Measurements from ENCODE around the gene KICS2. TPM values are rescaled to one million over a fixed set of nuclear protein-coding genes. Genes with fewer than 3 reads are reported as not detected.
"Not testable (repeated sequence)": the region's sequence is repeated elsewhere in the genome, so short reads cannot be mapped to it uniquely, and the experiment has no call there.

Gene KICS2
- polyA plus RNA-seq, 1 experiment = 3.3 TPM

DNA sequence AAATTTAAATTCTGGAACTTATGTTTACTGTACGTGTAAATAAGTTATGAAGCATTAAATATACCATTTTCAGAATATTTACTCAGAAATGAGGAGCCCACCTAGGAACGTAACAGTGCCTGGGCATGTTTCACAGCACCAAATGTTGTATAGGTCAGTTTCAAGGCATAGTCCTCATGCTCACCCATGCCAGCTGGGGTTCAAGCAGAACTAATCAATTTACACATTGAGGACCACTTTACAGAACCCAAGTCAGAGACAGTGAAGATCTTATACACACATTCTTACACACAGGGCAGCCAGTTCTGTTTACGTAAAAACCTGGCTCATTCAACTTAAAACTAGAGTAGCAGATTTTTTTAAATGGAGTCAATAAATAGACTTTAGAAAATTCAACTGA lies 2.0 kb downstream of the KICS2 start:
- DNase-seq (ENCODE audit: low read depth, low spot score) = no peak
- CTCF ChIA-PET = interaction anchor here (1.0 to 1.3 kb wide), 2 partner anchors 37 to 381 kb away, joined by 3 read pairs; no protein-coding TSS in a partner anchor

DNA sequence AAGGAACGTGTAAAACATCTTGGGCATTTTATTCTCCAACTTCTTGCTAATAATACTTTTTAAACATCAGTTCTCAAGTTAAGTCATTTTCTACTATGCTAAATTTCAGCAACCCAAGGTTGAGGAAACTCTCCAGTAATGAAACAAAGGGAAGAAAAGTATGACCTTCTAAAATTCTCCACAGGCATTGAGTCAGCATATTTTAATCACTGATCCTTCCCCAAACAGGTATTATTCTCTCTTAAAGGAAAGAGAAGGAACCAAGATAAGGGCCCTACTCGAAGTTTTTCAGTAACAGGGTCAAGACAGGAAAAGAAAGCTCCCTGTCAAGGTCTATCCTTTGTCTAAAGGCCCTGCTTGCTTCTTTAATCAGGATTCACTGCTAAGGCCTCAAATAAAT lies 3.0 kb downstream of the KICS2 start:
- CTCF ChIA-PET = interaction anchor here (0.6 to 1.3 kb wide), 3 partner anchors 14 to 369 kb away, joined by 3 to 5 read pairs (median 3); no protein-coding TSS in a partner anchor
- TF ChIP-seq CTCF (IDR thresholded peaks at IDR 0.05; ENCODE audit: low read depth, low read length) = no peak
- Histone ChIP-seq H3K27me3 (ENCODE audit: control insufficient read depth, insufficient read depth, low read length) (no peaks in the 10 kb centered on the region), H3K4me3 (ENCODE audit: low read depth, low read length) (no peak overlapping the region), H3K9me3 (ENCODE audit: control insufficient read depth, insufficient read depth, low read length) (no peaks in the 10 kb centered on the region; the same call in 1 of the 2 replicates), H3K27ac (ENCODE audit: low read depth, low read length) (no peak overlapping the region)
- no peak for DNase-seq (ENCODE audit: low read depth, low spot score)
- POLR2A ChIA-PET = no interaction called here

More for the DNA sequence above, 2.0 kb downstream of the KICS2 start:
- Histone ChIP-seq H3K27me3 (ENCODE audit: control insufficient read depth, insufficient read depth, low read length) (no peaks in the 10 kb centered on the region), H3K4me3 (ENCODE audit: low read depth, low read length) (no peak overlapping the region), H3K9me3 (ENCODE audit: control insufficient read depth, insufficient read depth, low read length) (no peaks in the 10 kb centered on the region; the same call in 1 of the 2 replicates), H3K27ac (ENCODE audit: low read depth, low read length) (no peak overlapping the region)
- POLR2A ChIA-PET = no interaction called here
- TF ChIP-seq CTCF (IDR thresholded peaks at IDR 0.05; ENCODE audit: low read depth, low read length) = no peak

DNA sequence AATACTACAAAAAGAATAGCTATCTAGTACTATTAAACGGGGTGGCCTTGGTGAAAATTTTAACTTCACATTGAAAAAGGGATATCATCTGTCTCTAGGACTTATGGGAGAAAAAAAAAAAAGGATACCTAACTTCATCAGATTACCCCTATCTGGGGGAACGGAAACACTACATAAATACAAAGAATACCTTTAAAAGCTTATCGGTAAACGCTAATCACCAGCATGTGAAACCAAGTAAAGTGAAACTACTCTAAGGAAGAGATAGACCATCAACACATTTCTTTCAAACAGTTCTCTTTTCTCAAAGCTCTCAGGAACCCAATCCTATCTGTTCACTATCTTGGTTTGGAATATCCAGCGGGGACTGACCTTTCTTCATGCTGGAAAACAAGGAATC lies 3.5 kb downstream of the KICS2 start:
- CTCF ChIA-PET = interaction anchor here (0.6 to 1.1 kb wide), 3 partner anchors 14 to 299 kb away, joined by 3 to 5 read pairs (median 3); no protein-coding TSS in a partner anchor
- POLR2A ChIA-PET = interaction anchor here (0.7 kb wide), 1 partner anchor 28 kb away, joined by 4 read pairs; no protein-coding TSS in a partner anchor
- Histone ChIP-seq H3K27ac (ENCODE audit: low read depth, low read length) (no peak overlapping the region), H3K9me3 (ENCODE audit: control insufficient read depth, insufficient read depth, low read length) (no peaks in the 10 kb centered on the region; the same call in 1 of the 2 replicates), H3K4me3 (ENCODE audit: low read depth, low read length) (no peak overlapping the region), H3K27me3 (ENCODE audit: control insufficient read depth, insufficient read depth, low read length) (no peaks in the 10 kb centered on the region)
- TF ChIP-seq CTCF (IDR thresholded peaks at IDR 0.05; ENCODE audit: low read depth, low read length) = no peak
- DNase-seq (ENCODE audit: low read depth, low spot score) = no peak

DNA sequence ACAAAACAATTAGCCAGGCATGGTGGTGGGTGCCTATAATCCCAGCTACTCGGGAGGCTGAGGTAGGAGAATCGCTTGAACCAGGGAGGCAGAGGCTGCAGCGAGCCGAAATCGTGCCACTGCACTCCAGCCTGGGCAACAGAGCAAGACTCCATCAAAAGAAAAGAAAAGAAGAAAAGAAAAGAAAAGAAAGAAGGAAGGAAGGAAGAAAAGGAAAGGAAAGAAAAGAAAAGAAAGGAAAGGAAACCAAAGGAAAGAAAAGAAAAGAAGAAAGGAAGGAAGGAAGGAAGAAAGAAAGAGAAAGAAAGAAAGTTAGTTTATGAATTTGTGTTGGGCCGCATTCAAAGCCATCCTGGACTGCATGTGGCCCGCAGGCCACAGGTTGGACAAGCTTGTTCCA lies 4.5 kb downstream of the KICS2 start:
- POLR2A ChIA-PET; H3K4me3 ChIP-seq (ENCODE audit: low read depth, low read length); H3K9me3 ChIP-seq (ENCODE audit: control insufficient read depth, insufficient read depth, low read length); DNase-seq (ENCODE audit: low read depth, low spot score); H3K27ac ChIP-seq (ENCODE audit: low read depth, low read length); H3K27me3 ChIP-seq (ENCODE audit: control insufficient read depth, insufficient read depth, low read length): not testable (repeated sequence)
- CTCF ChIA-PET = interaction anchor here (1.0 to 1.1 kb wide), 2 partner anchors 91 to 298 kb away, joined by 3 to 5 read pairs; no protein-coding TSS in a partner anchor

DNA sequence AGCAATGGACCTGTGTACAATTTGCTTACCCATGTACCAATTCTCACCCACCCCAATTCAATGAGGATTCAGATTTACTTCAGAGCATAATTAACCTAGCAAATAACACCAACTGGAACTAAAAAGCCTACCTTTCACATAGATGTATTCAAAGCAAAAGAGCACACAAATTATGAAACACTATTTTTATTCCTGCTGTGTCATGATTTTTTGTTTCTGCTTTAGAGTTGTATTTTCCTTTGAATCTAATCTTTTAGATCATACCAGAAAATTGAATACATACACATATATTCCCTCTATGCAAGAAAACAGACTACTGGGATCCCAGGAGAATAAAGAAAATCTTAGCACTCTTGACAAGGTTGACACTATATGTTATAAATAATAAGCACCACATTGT lies 5.9 kb downstream of the KICS2 start:
- H3K27ac ChIP-seq (ENCODE audit: low read depth, low read length) = no peak overlapping the region
- ChIA-PET CTCF (interaction anchor here (0.6 to 1.8 kb wide), 3 partner anchors 35 to 372 kb away, joined by 3 to 4 read pairs (median 4); partner anchors contain the start of gene SRGAP1), POLR2A (no interaction called here)
- H3K4me3 ChIP-seq (ENCODE audit: low read depth, low read length) = no peak overlapping the region
- DNase-seq (ENCODE audit: low read depth, low spot score) = no peak
- TF ChIP-seq CTCF (IDR thresholded peaks at IDR 0.05; ENCODE audit: low read depth, low read length) = no peak
- H3K9me3 ChIP-seq (ENCODE audit: control insufficient read depth, insufficient read depth, low read length) = no peaks in the 10 kb centered on the region
- no peaks in the 10 kb centered on the region for H3K27me3 ChIP-seq (ENCODE audit: control insufficient read depth, insufficient read depth, low read length)
